ENCODE measurements around the gene BCS1L. TPM values are rescaled to one million over a fixed set of nuclear protein-coding genes. Genes with fewer than 3 reads are reported as not detected.

Gene BCS1L
- total and polyA plus RNA-seq, 2 of the 13 experiments (the other 11 are each of a cell fraction or from before 2014, with no cell fraction given), result 48.9 to 76.0 TPM

- no peak; the same call in 1 of the 2 replicates for TF ChIP-seq CHD2 (IDR thresholded peaks at IDR 0.05; ENCODE audit: low read depth, low read length)
- peak; percentile 89 for TF ChIP-seq ZFP82 (CRISPR knock-in tag; IDR thresholded peaks at IDR 0.05; ENCODE audit: borderline replicate concordance)
- TF ChIP-seq SNAI1 (CRISPR knock-in tag; IDR thresholded peaks at IDR 0.05; ENCODE audit: borderline replicate concordance), result peak; percentile 90
- peak; percentile 99 for TF ChIP-seq HNRNPLL (IDR thresholded peaks at IDR 0.05; ENCODE audit: low read depth, low read length, poor library complexity, severe bottlenecking)
- TF ChIP-seq ZSCAN25 (CRISPR knock-in tag; IDR thresholded peaks at IDR 0.05), result peak; percentile 80
- TF ChIP-seq ZNF264 (CRISPR knock-in tag; IDR thresholded peaks at IDR 0.05), result peak; percentile 68; the same call in 1 of the 2 replicates
- TF ChIP-seq ZNF652 (CRISPR knock-in tag; IDR thresholded peaks at IDR 0.05; ENCODE audit: borderline replicate concordance, low read depth), result no peak
- TF ChIP-seq RBFOX2 (IDR thresholded peaks at IDR 0.05; ENCODE audit: low read depth, low read length), result peak; percentile 97
- TF ChIP-seq JUN (CRISPR knock-in tag; IDR thresholded peaks at IDR 0.05), result peak; percentile 72; the same call in 1 of the 2 replicates
- no peak for TF ChIP-seq FOXK2 (IDR thresholded peaks at IDR 0.05)
- no peak; the same call in none of the 2 replicates for TF ChIP-seq SOX5 (CRISPR knock-in tag; IDR thresholded peaks at IDR 0.05; ENCODE audit: borderline replicate concordance)
- no peak for TF ChIP-seq SMARCE1 (IDR thresholded peaks at IDR 0.05; ENCODE audit: borderline replicate concordance)
- peak; percentile 98 for TF ChIP-seq ZNF788 (CRISPR knock-in tag; IDR thresholded peaks at IDR 0.05; ENCODE audit: borderline replicate concordance)
- peak; percentile 81 for TF ChIP-seq GMEB1 (CRISPR knock-in tag; IDR thresholded peaks at IDR 0.05; ENCODE audit: borderline replicate concordance)
- TF ChIP-seq RXRA (CRISPR knock-in tag; IDR thresholded peaks at IDR 0.05), result peak; percentile 85
- TF ChIP-seq RFX3 (CRISPR knock-in tag; IDR thresholded peaks at IDR 0.05), result peak; percentile 69
- no peak for TF ChIP-seq NR2F2 (IDR thresholded peaks at IDR 0.05; ENCODE audit: borderline replicate concordance, low read depth)
- TF ChIP-seq ZNF24 (IDR thresholded peaks at IDR 0.05), result 0 out of 2 replicates have a peak, but pooled peaks have one; percentile 42
- peak; percentile 92; the same call in 1 of the 2 replicates for TF ChIP-seq DZIP1 (CRISPR knock-in tag; IDR thresholded peaks at IDR 0.05)
- TF ChIP-seq ZEB1 (IDR thresholded peaks at IDR 0.05; ENCODE audit: insufficient replicate concordance, low read depth), result no peak
- 0 out of 2 replicates have a peak, but pooled peaks have one; percentile 58 for TF ChIP-seq ZNF839 (CRISPR knock-in tag; IDR thresholded peaks at IDR 0.05; ENCODE audit: borderline replicate concordance)
- TF ChIP-seq ARNTL (CRISPR knock-in tag; IDR thresholded peaks at IDR 0.05), result peak; percentile 92
- TF ChIP-seq ZNF3 (CRISPR knock-in tag; IDR thresholded peaks at IDR 0.05), result no peak
- peak; percentile 97 for TF ChIP-seq MXD3 (CRISPR knock-in tag; IDR thresholded peaks at IDR 0.05)
- TF ChIP-seq ZNF782 (CRISPR knock-in tag; IDR thresholded peaks at IDR 0.05; ENCODE audit: borderline replicate concordance), result peak; percentile 91
- peak; percentile 70; the same call in 1 of the 2 replicates for TF ChIP-seq GATA4 (IDR thresholded peaks at IDR 0.05; ENCODE audit: borderline replicate concordance, low read depth)
- no peak; the same call in 1 of the 2 replicates for TF ChIP-seq ZBTB3 (CRISPR knock-in tag; IDR thresholded peaks at IDR 0.05; ENCODE audit: borderline replicate concordance, low read depth)
These were observed 51.4 kb downstream of the BCS1L start, which contains the start of gene TTLL4 (continued) for GRCh38 chr2:218710687-218711549.

Measured in HepG2 (cell line).